H54 (cell line): ENCODE measurements around the gene ZNF622.
"Not testable (repeated sequence)": the region's sequence is repeated elsewhere in the genome, so short reads cannot be mapped to it uniquely, and the experiment has no call there.

Source experiments
- DNase-seq: peaks from one replicate; pipeline ENCODE4 v3.0.0; 2011; ENCODE audit warnings: low spot score, mixed read lengths; ENCODE audit not compliant: insufficient read length
- FAIRE-seq: peaks from 3 replicates; lab custom pipeline; 2011; peaks lifted over from hg19 to GRCh38; lab: Jason Lieb, UNC
- POLR2A ChIP-seq: IDR thresholded peaks from 2 replicates; pipeline ENCODE4 v1.6.1; 2011; ENCODE audit warnings: low read depth, mild to moderate bottlenecking, low read length

Gene ZNF622

GRCh38 chr5:16464664-16465543, 696 bp downstream of the ZNF622 start:
- FAIRE-seq (no peak), DNase-seq (no peak)
- no peak for TF ChIP-seq POLR2A

GRCh38 chr5:16464231-16464630, 1.4 kb downstream of the ZNF622 start:
- DNase-seq, result no peak
- FAIRE-seq, result no peak
- no peak for TF ChIP-seq POLR2A

GRCh38 chr5:16461782-16462181, 3.8 kb downstream of the ZNF622 start:
- no peak for TF ChIP-seq POLR2A
- no peak for FAIRE-seq
- DNase-seq, result no peak

GRCh38 chr5:16461026-16461425, 4.6 kb downstream of the ZNF622 start:
- no peak for DNase-seq
- no peak for FAIRE-seq
- no peak for TF ChIP-seq POLR2A

- FAIRE-seq (no peak), DNase-seq (no peak)
- no peak for TF ChIP-seq POLR2A
Observed at GRCh38 chr5:16459451-16459850, 6.1 kb downstream of the ZNF622 start.

- FAIRE-seq, result no peak
- TF ChIP-seq POLR2A, result no peak
- no peak for DNase-seq
Observed at GRCh38 chr5:16457853-16458252, 7.7 kb downstream of the ZNF622 start.

GRCh38 chr5:16457451-16457850, 8.1 kb downstream of the ZNF622 start:
- no peak for TF ChIP-seq POLR2A
- DNase-seq (no peak), FAIRE-seq (no peak)

GRCh38 chr5:16456103-16456832, 9.3 kb downstream of the ZNF622 start:
- no peak for TF ChIP-seq POLR2A
- FAIRE-seq (peak; percentile 97), DNase-seq (no peak)

GRCh38 chr5:16455668-16456067, 9.9 kb downstream of the ZNF622 start:
- TF ChIP-seq POLR2A, result no peak
- FAIRE-seq (no peak), DNase-seq (no peak)

- peak; percentile 30 for FAIRE-seq
- no peak for DNase-seq
- no peak for TF ChIP-seq POLR2A
Observed at GRCh38 chr5:16454686-16455085, 10.9 kb downstream of the ZNF622 start.

- no peak for TF ChIP-seq POLR2A
- no peak for FAIRE-seq
- no peak for DNase-seq
Observed at GRCh38 chr5:16453609-16454008, 12.0 kb downstream of the ZNF622 start.

GRCh38 chr5:16450163-16450562, 15.4 kb downstream of the ZNF622 start:
- no peak for TF ChIP-seq POLR2A
- no peak for DNase-seq
- no peak for FAIRE-seq

- DNase-seq, result no peak
- TF ChIP-seq POLR2A, result no peak
- no peak for FAIRE-seq
Observed at GRCh38 chr5:16446993-16447392, 18.6 kb downstream of the ZNF622 start.

GRCh38 chr5:16437977-16438376, 27.6 kb downstream of the ZNF622 start:
- no peak for DNase-seq
- no peak for FAIRE-seq

GRCh38 chr5:16436065-16436682, 29.4 kb downstream of the ZNF622 start:
- DNase-seq, FAIRE-seq: not testable (repeated sequence)

More at GRCh38 chr5:16437977-16438376, 27.6 kb downstream of the ZNF622 start:
- no peak for TF ChIP-seq POLR2A
